CD14-positive monocyte (primary cell): ENCODE data around the gene PTP4A1. TPM values are rescaled to one million over a fixed set of nuclear protein-coding genes. Genes with fewer than 3 reads are reported as not detected.

Source experiments
- DNase-seq, 3 donors: peaks; one replicate each; pipeline ENCODE4 v3.0.0-alpha.2; 2011 to 2022
- H2AFZ ChIP-seq: 2 replicates; pipeline ENCODE4 v1.6.0; 2012; ENCODE audit warnings: mild to moderate bottlenecking, low read depth, low read length, inconsistent platforms; ENCODE audit not compliant: insufficient read depth, poor library complexity, severe bottlenecking
- H3K27ac ChIP-seq, 2 donors: 1 replicate in 1 of 2; 2 replicates in 1 of 2; pipeline ENCODE4 v1.5.1; 2012 to 2013; ENCODE audit warnings: low read length in 2 of 2, control low read depth in 1 of 2, inconsistent platforms in 1 of 2, low read depth in 1 of 2, mild to moderate bottlenecking in 1 of 2
- H3K27me3 ChIP-seq, 2 donors: one replicate each; pipeline versions ENCODE4 v1.6.0 to v1.6.1; 2011 to 2013; ENCODE audit warnings: low read length in 2 of 2; ENCODE audit not compliant: control insufficient read depth in 2 of 2, insufficient read depth in 2 of 2
- H3K36me3 ChIP-seq, 2 donors: replicated peaks in 1 of 2; 1 replicate in 1 of 2; 2 replicates in 1 of 2; pipeline versions ENCODE4 v1.5.1 to v1.6.1; 2012 to 2013; ENCODE audit warnings: low read length in 2 of 2, control low read depth in 1 of 2, inconsistent platforms in 1 of 2, mild to moderate bottlenecking in 1 of 2; ENCODE audit not compliant: insufficient read depth in 2 of 2, control insufficient read depth in 1 of 2
- H3K4me1 ChIP-seq, 2 donors: 1 replicate in 1 of 2; 2 replicates in 1 of 2; pipeline versions ENCODE4 v1.5.1 to v1.6.1; 2012 to 2013; ENCODE audit warnings: low read length in 2 of 2, control low read depth in 1 of 2, inconsistent platforms in 1 of 2, mild to moderate bottlenecking in 1 of 2, moderate library complexity in 1 of 2; ENCODE audit not compliant: insufficient read depth in 2 of 2, control insufficient read depth in 1 of 2
- H3K4me2 ChIP-seq: replicated peaks from 2 replicates; pipeline ENCODE3; 2012; ENCODE audit warnings: low read length, moderate library complexity, mild to moderate bottlenecking; ENCODE audit not compliant: poor library complexity, severe bottlenecking; ENCODE audit errors: extremely low read depth
- H3K4me3 ChIP-seq, 3 experiments: fragments of 200-600 bp in 1 of 3; sonication (generic) in 1 of 3; replicated peaks in 1 of 3; 1 replicate in 2 of 3; 2 replicates in 1 of 3; pipeline ENCODE4 v1.5.1; 2011 to 2013; ENCODE audit warnings: low read length in 3 of 3, mild to moderate bottlenecking in 3 of 3, control low read depth in 2 of 3, low read depth in 2 of 3, inconsistent platforms in 1 of 3, moderate library complexity in 1 of 3
- H3K79me2 ChIP-seq: 2 replicates; pipeline ENCODE4 v1.6.0; 2012; ENCODE audit warnings: mild to moderate bottlenecking, control low read depth, inconsistent platforms, low read length, moderate library complexity; ENCODE audit not compliant: insufficient read depth
- H3K9ac ChIP-seq: 2 replicates; pipeline ENCODE4 v1.6.0; 2017; ENCODE audit warnings: low read length, mild to moderate bottlenecking; ENCODE audit not compliant: insufficient read depth, poor library complexity, severe bottlenecking
- H3K9me3 ChIP-seq, 2 donors: replicated peaks in 1 of 2; 1 replicate in 1 of 2; 2 replicates in 1 of 2; pipeline versions ENCODE4 v1.5.1 to v1.6.1; 2012 to 2013; ENCODE audit warnings: low read length in 2 of 2, control low read depth in 1 of 2; ENCODE audit not compliant: control insufficient read depth in 1 of 2, insufficient read depth in 1 of 2
- H4K20me1 ChIP-seq: 2 replicates; pipeline ENCODE4 v1.6.0; 2012; ENCODE audit warnings: mild to moderate bottlenecking, low read length, control low read depth, moderate library complexity; ENCODE audit not compliant: insufficient read depth
- H3K27ac Mint-ChIP-seq, 7 donors: one replicate each; pipeline ENCODE4 v1.8.0; 2020; ENCODE audit warnings: mild to moderate bottlenecking in 7 of 7, mixed read lengths in 7 of 7, moderate library complexity in 6 of 7, inconsistent platforms in 2 of 7
- H3K27me3 Mint-ChIP-seq, 3 donors: one replicate each; pipeline ENCODE4 v1.8.0; 2021 to 2022; ENCODE audit warnings: low read depth in 3 of 3, mild to moderate bottlenecking in 3 of 3, mixed read lengths in 3 of 3, moderate library complexity in 3 of 3, inconsistent platforms in 1 of 3
- H3K36me3 Mint-ChIP-seq, 2 donors: one replicate each; pipeline ENCODE4 v1.8.0; 2020; ENCODE audit warnings: mixed read lengths in 2 of 2, inconsistent platforms in 1 of 2, mild to moderate bottlenecking in 1 of 2
- H3K4me1 Mint-ChIP-seq: one replicate; pipeline ENCODE4 v1.8.0; 2020; ENCODE audit warnings: mild to moderate bottlenecking, mixed read lengths
- H3K4me3 Mint-ChIP-seq, 2 donors: one replicate each; pipeline ENCODE4 v1.8.0; 2020; ENCODE audit warnings: mild to moderate bottlenecking in 2 of 2, mixed read lengths in 2 of 2, moderate library complexity in 1 of 2
- H3K9me3 Mint-ChIP-seq, 7 donors: one replicate each; pipeline ENCODE4 v1.8.0; 2020 to 2022; ENCODE audit warnings: mixed read lengths in 7 of 7, mild to moderate bottlenecking in 6 of 7, moderate library complexity in 6 of 7, inconsistent platforms in 2 of 7
- WGBS: methylation state at CpG from one replicate; pipeline ENCODE4 v1.1.5; 2013; ENCODE audit warnings: missing lambda C conversion rate; ENCODE audit not compliant: insufficient coverage; 5-methylcytosine and 5-hydroxymethylcytosine counted together
- intact Hi-C, 2 donors: fragments of 100-400 bp; cut with micrococcal nuclease; formaldehyde crosslinking; loops; one replicate each; pipeline versions ENCODE4 v1.15.0 to v1.15.1; 2023
- polyA plus RNA-seq, 3 donors: library from polyadenylated mRNA; depleted of rRNA in 1 of 3; unstranded in 2 of 3; stranded (reverse) in 1 of 3; fragments of 300-500 nt in 2 of 3; fragments of >200 nt in 1 of 3; fragmentation: Illumina TruSeq in 2 of 3; gene quantifications; 1 replicate in 2 of 3; 2 replicates in 1 of 3; pipeline ENCODE4 v1.2.3, GENCODE V29; 2012 to 2021
- TF ChIP-seq, protein P1 (sequence below): fragments of 200-600 bp; IDR thresholded peaks from one replicate; pipeline ENCODE4 v1.8.0; 2022; ENCODE audit warnings: antibody characterized with exemption, mild to moderate bottlenecking

Gene PTP4A1
- polyA plus RNA-seq, 3 donors, result 73.4 to 106 (median 96.1) TPM

DNA sequence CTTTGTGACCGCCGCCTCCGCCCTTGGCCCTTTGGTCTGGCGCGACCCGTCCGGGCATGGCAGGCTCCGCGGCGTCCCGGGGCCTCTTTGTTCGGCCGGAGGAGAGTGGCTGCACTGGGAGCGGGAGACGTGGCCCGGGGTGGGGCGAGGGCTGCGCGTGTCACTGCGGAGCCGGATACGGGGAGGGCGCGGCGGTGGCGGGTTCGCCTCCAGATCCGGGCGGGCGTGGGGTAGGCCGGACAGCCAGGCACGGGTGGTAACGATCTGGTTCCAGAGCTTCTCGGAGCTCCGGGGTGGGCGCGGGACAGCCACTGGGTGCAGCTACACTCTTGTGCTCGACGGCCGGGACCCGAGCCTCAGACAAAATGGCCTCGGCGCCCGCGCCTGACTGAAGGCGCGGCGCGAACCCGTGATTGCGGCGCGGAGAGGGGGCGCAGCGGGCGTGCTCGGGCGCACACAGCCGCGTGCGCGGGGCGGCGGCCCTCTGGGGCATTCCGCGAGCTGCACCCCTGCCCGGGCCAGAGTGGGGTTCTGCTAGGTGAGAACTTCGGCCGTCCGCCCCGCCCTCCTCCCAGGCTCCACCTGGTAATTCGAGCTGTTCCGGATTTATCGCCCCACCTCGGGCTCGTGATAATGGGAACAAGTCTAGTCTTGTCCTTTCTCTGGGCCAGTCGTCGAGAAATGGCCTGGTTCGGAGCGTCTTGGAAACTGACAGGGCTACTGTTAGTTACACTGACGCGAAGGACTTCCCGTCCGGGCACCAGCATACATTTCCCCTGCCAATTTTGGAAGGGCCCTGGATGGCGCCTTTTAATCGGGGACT is 1.0 kb downstream of the PTP4A1 start:
- H3K4me3 ChIP-seq, result peak overlapping the region; percentile 75 to 85 (median 85)
- intact Hi-C loops, result loop anchor here (2.0 to 10.0 kb wide), 4 partner anchors 62 to 234 kb away; partner anchors contain the start of gene PHF3 (in 1 of the 2)
- H3K36me3 ChIP-seq, result peaks cover 18 to 20% of the 10 kb centered on the region in 2 donors
- TF ChIP-seq, protein P1, sequence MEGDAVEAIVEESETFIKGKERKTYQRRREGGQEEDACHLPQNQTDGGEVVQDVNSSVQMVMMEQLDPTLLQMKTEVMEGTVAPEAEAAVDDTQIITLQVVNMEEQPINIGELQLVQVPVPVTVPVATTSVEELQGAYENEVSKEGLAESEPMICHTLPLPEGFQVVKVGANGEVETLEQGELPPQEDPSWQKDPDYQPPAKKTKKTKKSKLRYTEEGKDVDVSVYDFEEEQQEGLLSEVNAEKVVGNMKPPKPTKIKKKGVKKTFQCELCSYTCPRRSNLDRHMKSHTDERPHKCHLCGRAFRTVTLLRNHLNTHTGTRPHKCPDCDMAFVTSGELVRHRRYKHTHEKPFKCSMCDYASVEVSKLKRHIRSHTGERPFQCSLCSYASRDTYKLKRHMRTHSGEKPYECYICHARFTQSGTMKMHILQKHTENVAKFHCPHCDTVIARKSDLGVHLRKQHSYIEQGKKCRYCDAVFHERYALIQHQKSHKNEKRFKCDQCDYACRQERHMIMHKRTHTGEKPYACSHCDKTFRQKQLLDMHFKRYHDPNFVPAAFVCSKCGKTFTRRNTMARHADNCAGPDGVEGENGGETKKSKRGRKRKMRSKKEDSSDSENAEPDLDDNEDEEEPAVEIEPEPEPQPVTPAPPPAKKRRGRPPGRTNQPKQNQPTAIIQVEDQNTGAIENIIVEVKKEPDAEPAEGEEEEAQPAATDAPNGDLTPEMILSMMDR, result no peak
- Mint-ChIP-seq H3K4me3 (peak overlapping the region; percentile 93), H3K27ac (peak overlapping the region; percentile 92 to 98 (median 94)), H3K36me3 (peaks cover 12 to 15% of the 10 kb centered on the region in 2 donors), H3K4me1 (peaks cover 24% of the 10 kb centered on the region), H3K27me3 (peaks cover 0 to 8% (median 2%) of the 10 kb centered on the region in 3 donors), H3K9me3 (peaks cover 0 to 2% (median 0%) of the 10 kb centered on the region in 7 donors)
- H4K20me1 ChIP-seq, result peaks cover 48% of the 10 kb centered on the region
- peak; percentile 40 to 59 (median 48) for DNase-seq
- WGBS, result under 1% methylated on average over 84 of the region's 86 CpGs
- peaks cover 21 to 28% of the 10 kb centered on the region in 2 donors for H3K4me1 ChIP-seq
- peaks cover 52% of the 10 kb centered on the region for H3K79me2 ChIP-seq
- H2AFZ ChIP-seq, result peak overlapping the region; percentile 19
- H3K27ac ChIP-seq, result peak overlapping the region; percentile 93
- peak overlapping the region; percentile 97 for H3K9ac ChIP-seq
- H3K4me2 ChIP-seq, result peak overlapping the region; percentile 83
- H3K9me3 ChIP-seq, result no peaks in the 10 kb centered on the region
- peaks cover 0 to 14% of the 10 kb centered on the region in 2 donors for H3K27me3 ChIP-seq

DNA sequence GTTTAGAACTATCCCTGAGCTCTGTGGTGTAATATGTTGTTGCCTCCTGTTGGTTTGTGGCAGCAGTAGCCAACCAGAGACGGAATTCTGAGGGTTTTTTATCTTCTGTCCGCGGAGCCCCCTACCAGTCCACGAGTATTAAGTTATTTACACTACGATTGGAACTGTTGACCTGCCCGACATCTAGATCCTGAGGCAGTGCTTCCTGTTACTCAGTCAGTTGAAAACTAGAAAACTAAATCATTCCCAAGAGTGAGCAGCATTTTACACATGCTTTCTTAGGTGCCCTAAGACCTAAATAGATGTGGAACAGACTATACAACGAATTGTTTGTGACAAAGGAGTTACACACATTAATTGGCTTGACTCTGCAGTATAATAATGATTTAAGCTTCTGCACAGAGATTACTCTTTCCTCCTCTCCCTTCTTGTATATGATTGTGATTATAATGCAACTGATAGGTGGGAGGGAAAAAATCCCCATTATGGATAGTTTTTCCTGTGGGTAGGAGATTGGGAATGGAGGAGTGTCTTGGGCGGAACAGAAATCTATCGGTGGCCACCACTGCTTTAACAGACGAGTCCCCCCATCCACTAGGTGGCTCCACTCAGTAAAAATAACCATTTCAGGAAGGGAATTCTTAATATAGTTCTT is 1.7 kb downstream of the PTP4A1 start:
- H3K79me2 ChIP-seq, result peaks cover 52% of the 10 kb centered on the region
- 0% methylated on average over 1 of the region's 10 CpGs for WGBS

More for the DNA sequence above, 1.7 kb downstream of the PTP4A1 start:
- H3K4me3 ChIP-seq, result peak overlapping the region; percentile 75 to 85 (median 85)
- Mint-ChIP-seq H3K36me3 (peaks cover 15 to 19% of the 10 kb centered on the region in 2 donors), H3K27ac (peak overlapping the region; percentile 92 to 98 (median 94)), H3K9me3 (peaks cover 0 to 1% (median 0%) of the 10 kb centered on the region in 7 donors), H3K27me3 (peaks cover 0 to 8% (median 2%) of the 10 kb centered on the region in 3 donors), H3K4me3 (peak overlapping the region; percentile 93), H3K4me1 (peaks cover 24% of the 10 kb centered on the region)
- peaks cover 21 to 28% of the 10 kb centered on the region in 2 donors for H3K4me1 ChIP-seq
- peak overlapping the region; percentile 93 for H3K27ac ChIP-seq
- TF ChIP-seq, protein P1, result peak; percentile 85
- peak overlapping the region; percentile 19 for H2AFZ ChIP-seq
- intact Hi-C loops, result loop anchor here (2.0 to 10.0 kb wide), 4 partner anchors 61 to 233 kb away; partner anchors contain the start of gene PHF3 (in 1 of the 2)
- H3K4me2 ChIP-seq, result peak overlapping the region; percentile 83
- peak overlapping the region; percentile 97 for H3K9ac ChIP-seq
- DNase-seq, result peak; percentile 29 to 53 (median 52)
- peaks cover 48% of the 10 kb centered on the region for H4K20me1 ChIP-seq
- peaks cover 25 to 27% of the 10 kb centered on the region in 2 donors for H3K36me3 ChIP-seq
- H3K9me3 ChIP-seq, result no peaks in the 10 kb centered on the region
- peaks cover 0 to 14% of the 10 kb centered on the region in 2 donors for H3K27me3 ChIP-seq
